ENCODE results near the gene ALKBH4.
"Not testable (repeated sequence)": the region's sequence is repeated elsewhere in the genome, so short reads cannot be mapped to it uniquely, and the experiment has no call there.

Gene ALKBH4

DNA sequence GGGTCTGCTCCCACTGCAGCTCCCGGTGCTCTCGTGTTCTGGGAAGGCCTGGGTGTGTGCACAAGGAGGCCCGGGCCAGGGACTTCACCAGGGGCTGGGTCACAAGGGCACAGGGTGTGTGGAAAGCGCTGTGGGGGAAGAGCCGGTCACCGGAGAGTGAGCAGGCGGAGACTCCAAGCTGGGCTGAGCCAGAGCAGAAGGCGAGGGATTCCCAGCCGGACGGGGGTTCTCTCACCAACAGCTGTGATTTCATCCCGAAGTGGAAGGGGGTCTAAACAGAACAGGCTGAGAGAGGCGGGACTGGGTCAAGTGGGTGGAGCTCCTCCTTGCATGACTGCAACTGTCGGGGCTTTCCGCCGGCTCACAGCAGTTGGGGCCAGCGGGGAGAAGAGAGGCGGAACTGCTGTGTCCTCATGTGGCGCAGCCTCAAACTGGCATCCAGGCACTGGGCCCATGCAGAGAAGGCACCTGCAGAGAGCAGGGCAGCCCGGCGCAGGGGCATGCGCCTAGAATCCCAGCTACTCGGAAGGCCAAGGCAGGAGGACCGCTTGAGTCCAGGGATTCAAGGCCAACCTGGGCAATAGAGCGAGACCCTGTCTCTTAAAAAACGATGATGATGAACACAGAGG is 38.9 kb downstream of the ALKBH4 start:
- DNase-seq: peak; percentile 62

DNA sequence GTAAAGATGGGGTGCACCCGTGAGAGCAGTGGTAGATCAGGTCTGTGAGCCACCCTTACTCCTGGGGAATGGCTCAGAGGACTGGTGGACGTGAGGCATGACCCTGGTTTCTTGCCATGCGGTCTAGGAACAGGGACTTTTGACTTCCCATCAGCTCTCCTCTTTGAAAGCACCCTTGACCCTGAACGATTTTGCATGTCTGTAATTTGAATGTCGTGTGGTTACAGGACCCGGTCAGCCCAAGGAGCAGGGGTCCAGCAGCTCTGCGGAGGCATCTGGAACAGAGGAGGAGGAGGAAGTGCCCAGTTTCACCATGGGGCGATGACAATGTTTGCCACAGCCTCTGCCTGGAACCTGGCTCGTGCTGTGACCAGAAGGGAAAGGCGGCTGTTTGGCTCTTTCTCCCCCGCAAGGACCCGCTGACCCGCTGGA is 39.9 kb downstream of the ALKBH4 start:
- no peak for DNase-seq

DNA sequence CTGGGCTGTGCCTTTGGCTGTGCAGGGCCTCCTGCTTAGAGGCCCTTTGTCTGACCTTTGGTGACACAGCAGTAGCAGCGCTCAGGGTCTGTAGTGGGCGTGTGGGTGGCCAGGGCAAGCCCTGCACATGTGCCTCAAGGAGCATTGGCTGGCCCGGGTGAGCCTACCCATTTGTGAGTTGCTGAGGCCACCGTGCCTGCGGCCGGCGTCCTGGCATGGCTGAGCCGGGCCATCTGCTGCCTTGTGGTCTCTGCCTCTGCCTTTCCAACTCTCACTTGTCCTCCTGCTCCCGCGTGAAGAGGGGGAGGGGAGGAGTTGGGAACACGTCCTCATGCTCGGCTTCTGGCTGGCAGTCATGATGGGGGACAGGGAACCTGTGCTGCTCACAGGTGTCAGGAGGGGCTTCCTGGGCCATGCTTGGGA is 40.5 kb downstream of the ALKBH4 start:
- peak; percentile 40 for DNase-seq

DNA sequence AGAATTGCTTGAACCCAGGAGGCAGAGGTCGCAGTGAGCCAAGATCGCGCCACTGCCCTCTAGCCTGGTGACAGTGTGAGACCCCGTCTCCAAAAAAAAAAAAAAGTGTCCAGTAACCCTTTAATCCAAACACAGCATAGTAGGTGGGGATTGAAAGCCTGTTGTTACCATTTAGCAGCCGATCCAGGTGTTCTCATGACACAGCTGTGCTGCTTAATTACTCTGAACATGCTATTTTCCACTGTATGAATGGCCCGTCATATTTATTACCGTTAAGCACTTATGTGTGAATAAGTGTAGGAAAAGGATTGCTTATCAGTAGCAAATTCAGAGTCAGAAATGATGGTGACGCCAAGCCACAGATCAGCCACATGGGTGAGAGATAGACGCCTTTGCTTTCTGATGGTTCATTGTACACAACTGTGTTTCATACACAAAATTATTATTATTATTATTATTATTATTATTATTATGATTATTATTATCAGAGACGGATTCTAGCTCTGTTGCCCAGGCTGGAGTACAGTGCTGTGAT is 42.9 kb downstream of the ALKBH4 start:
- DNase-seq: no peak

DNA sequence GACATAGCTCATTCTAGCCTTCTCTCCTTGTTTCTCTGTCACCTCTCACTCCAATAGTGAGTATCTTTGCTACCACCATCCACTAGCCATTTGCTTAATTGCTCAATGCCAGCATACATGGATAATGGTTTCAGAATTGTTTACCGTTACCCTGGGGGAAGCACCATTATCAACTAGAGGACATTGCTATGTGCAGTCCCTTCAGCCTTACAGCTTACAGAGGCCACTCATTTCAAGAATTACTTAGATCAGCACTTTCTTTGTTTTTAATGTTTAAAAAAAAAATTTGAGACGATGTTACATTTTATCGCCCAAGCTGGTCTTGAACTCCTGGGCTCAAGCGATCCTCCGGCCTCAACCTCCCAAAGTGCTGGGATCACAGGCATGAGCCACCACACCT is 46.1 kb downstream of the ALKBH4 start:
- DNase-seq: no peak

DNA sequence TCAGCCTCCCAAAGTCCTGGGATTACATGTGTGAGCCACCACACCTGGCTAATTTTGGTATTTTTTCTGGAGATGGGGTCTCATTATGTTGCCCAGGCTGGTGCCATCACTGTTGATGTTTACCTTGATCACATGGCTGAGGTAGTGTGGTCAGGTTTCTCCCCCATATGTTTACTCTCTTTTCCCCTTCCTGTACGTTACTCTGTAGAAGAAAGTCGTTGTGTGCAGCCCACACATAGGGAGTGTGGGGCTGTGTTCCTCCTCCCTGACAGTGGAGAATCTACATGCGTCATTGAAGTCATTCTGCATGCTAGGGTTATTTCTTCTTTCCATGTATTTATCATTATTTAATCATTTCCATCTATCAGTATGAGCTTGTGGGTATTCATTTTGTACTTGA is 47.6 kb downstream of the ALKBH4 start:
- no peak for DNase-seq

DNA sequence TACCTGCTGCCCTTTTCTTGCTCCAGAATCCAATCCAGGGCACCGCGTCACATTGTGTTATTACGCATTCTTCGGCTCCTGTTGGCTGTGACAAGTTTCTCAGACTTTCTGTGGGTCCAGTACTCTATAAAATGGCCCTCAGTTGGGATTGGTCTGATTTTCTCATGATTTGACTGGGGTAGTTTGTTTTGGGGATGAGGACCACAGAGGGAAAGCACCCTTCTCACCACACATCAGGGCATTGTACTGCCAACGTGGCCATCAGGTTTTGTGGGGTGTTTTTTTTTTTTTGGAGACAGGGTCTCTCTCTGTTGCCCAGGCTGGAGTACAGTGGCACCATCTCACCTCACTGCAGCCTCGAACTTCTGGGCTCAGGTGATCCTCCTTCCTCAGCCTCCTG is 48.3 kb downstream of the ALKBH4 start:
- no peak for DNase-seq

DNA sequence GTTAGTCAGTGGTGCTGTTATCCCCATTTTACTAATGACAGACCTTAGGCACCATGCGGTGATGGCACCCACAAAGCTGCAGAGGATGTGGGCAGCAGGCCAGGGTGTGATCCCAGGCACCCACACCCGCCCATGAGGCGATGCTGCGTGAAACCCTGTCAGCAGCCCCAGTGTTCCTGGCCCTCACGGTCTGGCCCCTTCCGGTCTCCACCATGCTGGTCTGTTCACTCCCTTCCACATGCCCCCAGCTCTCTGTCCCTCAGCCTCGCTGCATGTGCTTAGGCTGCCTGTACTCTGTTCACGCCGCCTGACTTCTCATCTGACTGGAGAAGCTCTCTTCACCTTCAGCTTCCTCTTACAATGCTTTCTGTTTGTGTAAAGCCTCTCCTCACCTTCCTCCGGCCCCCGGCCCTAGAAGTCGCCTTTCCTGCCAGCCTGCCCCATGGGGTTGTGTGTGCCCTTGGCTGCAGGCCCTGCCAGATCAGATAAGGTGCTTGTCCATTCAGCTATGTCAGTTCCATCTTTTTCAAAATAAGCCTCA is 48.9 kb downstream of the ALKBH4 start:
- no peak for DNase-seq

DNA sequence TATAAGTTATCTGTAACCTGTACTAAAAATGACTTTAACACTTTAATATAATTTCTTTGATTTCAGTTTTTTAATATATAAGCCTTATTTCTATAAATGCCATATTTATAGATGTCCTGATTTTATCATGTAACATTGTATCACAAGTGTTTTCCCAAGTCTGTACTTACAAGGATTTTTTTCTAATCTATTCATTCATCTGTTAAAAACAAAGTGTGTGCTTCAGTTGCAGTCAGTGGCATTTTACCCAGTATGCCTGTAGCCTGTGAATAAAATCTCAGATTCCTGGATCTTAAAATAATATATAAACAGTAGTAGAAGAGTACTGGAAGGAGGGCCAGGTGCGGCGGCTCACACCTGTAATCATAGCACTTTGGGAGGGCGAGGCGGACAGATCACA is 51.1 kb downstream of the ALKBH4 start:
- no peak for DNase-seq

DNA sequence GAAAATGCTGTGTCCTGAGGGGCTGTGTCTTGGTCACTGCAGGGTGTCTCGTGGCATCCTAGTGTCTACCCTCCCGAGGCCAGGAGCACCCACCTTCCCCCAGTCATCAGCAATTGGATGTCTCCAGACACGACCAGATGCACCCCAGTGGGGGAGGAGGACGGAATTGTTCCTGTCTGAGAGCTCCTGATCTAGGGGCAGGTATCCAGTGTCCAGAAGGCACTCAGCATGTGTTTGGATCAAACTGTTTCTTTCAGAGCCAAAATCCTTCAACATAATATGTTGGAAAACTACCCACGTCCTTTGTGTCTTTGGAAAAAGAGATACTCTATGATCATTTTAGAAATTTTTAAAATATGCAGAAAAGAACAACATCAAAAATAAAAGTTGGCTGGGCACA is 51.6 kb downstream of the ALKBH4 start:
- DNase-seq: no peak

DNA sequence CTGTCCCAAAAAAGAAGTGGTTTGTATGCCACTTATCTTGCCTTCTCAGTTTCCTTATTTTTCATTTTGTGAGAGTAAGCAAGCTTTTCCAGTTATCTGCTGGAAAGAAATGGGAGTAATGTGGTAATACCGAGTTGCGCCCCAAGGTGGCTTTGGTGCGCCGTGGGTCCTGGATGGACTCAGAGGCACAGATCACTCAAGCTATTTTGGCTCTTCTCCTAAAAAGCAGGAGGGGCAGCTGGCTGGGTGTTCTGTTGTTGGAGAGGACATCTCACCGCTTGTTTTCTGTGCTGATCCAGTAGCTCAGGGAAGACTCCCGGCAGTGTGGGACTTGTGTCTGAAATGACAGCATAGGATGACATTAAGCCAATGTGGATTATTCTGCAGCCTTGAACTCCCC is 52.1 kb downstream of the ALKBH4 start:
- no peak for DNase-seq

DNA sequence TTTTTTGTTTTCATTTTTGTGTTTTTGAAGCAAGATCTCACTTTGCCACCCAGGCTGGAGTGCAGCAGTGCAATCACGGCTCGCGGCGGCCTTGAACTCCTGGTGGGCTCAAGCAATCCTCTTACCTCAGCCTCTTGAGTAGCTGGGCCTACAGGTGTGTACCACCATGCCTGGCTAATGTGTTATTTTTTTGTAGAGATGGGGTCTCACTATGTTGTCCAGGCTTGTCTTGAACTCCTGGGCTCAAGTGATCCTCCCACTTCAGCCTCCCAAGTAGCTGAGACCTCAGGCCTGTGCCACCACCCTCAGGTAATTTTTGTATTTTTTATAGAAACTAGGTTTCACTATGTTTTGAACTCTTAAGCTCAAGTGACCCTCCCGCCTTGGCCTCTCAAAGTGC is 53.7 kb downstream of the ALKBH4 start:
- no peak for DNase-seq

DNA sequence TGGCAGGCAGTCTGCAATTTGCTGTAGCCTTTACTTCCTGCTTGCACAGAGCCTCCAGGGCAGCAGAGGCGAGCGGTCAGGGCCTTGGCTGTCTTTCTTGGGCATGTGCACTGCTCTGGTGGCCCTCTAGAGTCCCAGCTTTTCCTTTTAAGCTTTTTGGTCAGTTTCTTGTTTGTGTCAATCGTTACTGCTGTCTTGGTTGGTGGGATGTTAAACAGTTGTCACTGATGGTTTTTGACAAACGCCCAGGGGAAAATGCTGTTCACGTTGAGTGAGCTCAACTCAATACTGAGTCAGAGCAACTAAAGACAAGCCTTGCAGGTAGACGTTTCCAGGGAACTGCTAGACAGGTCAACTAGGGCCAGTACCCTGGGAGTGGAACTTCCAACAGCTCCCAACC is 54.5 kb downstream of the ALKBH4 start:
- no peak for DNase-seq

DNA sequence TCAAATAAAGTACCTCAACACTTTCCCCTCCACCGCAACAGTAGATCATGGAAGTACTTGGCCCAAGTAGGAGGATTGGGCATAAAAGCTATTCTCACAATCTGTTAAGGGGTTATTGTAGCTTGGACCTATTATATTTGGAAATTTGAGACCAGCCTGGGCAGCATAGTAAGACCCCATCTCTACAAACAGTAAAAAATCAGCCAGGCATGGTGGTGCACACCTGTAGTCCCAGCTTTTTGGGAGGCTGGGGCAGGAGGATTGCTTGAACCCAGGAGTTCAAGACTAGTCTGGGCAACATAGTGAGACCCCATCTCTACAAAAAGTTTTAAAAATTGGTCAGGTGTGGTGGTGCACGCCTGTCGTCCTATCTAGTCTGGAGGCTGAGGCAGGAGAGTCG is 55.3 kb downstream of the ALKBH4 start:
- no peak for DNase-seq

DNA sequence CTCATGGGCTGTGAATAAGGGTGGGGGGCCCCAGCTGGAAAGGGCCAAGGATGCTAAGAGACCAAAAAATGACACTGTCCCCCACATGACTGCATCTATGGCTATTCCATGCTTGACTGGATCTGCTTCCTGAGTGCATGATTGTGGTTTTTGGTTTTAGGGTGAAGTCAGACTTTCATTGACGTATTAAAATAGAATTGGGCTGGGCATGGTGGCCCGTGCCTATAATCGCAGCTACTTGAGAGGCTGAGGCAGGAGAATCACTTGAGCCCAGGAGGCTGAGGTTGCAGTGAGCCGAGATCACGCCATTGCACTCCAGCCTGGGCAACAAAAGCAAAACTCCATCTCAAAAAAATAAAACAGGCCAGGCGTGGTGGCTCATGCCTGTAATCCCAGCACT is 56.1 kb downstream of the ALKBH4 start:
- DNase-seq: not testable (repeated sequence)

DNA sequence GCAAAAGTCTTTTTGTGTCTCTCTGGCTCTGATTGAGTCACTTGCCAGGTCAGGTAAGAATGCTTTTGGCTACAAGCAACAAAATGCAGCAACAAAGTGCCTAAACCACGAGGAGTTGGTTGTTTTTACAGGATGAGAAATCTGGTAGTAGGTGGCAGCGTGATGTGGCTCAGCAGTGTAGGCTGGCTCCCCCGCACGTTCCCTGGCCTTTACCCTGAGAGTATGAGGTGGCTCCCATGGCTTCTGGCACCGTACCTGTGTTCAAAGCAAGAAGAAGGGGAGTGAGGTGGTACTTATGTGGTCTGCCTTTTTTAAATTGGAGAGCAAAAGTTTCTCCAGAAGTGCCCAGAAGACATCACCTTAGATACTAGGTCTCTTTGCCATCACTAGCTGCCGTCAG is 56.8 kb downstream of the ALKBH4 start:
- DNase-seq: no peak

Data from right hindlimb (tissue), 1 donor.